ENCODE measurements around the gene TAS2R5.
A peak's percentile ranks its signal among the peaks of the same experiment; 100 is the strongest.
"Not testable (repeated sequence)": the region's sequence is repeated elsewhere in the genome, so short reads cannot be mapped to it uniquely, and the experiment has no call there.

TAS2R5 gene, protein sequence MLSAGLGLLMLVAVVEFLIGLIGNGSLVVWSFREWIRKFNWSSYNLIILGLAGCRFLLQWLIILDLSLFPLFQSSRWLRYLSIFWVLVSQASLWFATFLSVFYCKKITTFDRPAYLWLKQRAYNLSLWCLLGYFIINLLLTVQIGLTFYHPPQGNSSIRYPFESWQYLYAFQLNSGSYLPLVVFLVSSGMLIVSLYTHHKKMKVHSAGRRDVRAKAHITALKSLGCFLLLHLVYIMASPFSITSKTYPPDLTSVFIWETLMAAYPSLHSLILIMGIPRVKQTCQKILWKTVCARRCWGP

DNA sequence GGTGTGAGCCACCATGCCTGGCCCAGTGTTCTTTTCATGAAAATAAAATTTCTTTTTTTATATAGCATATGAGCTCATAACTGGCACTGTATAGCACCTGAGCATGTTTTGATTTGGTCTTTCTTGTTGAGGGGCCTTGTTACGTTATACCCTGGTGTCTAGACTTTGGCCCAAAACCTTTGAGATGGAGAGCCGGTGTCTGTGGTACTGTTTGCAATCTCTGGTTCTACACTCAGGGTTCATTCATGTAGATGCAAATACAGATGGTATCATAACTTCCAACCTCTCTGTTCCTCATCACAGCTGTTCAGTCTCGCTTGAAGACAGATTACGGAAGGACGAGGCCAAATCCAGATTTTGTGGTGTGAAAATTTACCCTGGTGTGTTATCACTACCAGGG is at the start of gene TAS2R5:
TSS of gene TAS2R5 (plus strand) at position 301 of the 400 bp plus-strand sequence. CDS start 145 bp downstream, outside the sequence.
- no peak for DNase-seq (ENCODE audit: low spot score)

DNA sequence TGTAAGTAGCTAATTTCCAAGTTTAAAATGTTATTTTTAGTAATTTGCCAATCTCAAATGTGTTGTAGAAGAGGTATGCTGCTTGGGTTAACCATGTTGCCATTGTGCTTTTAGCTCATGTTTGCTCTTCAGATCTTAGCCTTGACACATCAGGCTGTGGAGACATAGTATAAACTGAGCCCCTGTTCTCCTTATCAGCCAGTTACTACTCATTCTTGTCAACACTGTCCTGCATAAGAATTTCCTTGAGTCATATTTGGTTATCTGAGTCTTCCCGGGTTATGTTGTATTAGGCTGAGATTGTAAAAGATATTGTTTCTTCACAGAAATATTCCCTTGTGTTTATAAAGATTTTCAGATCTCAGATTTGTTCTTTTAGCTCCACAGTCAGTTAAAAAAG is 47.8 kb upstream of the TAS2R5 start:
- no peak for DNase-seq (ENCODE audit: low spot score)

DNA sequence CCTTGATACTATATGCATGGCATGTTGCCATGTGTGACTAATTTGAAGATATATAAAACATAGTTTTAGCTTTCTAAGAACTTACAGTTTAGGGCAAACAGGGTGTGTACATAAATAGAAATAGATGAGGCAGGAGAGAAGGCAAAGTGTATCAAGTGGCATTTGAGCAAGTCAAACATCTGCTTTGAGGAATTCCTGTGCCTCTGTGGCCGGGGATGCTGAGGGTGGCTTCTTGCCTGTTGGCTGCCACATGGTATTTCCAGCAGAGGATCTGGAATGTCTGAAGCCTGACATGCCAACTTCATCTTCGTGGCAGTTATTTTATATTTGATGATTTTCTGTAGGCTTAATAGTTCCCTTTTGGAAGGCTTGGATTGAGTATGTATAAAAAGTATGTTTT is 45.9 kb upstream of the TAS2R5 start:
- DNase-seq (ENCODE audit: low spot score) = no peak

DNA sequence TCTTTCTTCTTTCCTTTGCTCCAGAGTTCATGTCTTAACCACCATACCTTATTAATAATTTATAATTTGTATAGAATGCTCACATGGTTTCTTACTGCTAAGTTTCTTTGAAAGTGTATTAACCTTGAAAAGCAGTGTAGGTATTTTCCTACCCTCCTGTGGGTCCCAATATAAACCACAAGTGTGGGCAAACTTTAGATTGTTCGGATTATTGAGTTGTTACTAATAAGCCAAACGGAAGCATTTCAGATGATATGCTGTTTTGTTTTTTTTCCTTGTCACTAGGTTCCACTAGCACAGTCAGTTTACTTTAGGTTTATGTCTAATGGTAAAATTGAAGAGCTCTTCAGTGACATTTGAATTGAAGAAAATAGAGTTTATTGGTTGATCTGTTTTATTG is 41.6 kb upstream of the TAS2R5 start:
- no peak for DNase-seq (ENCODE audit: low spot score)

DNA sequence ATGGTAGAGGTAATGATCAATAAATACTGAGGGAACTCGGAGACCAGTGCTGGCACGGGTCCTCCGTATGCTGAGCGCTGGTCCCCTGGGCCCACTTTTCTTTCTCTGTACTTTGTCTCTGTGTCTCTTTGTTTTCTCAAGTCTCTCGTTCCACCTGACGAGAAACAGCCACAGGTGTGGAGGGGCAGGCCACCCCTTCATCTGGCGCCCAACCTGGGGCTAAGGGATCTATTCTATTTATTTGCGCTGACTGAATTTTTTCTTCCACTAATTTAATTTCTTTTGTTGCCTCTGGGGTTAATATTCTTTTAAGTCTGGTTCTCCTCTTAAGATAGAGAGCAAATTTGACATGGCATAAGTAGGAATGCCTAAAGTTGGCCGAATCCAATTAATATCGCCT is 38.1 kb upstream of the TAS2R5 start:
- DNase-seq (ENCODE audit: low spot score) = not testable (repeated sequence)

DNA sequence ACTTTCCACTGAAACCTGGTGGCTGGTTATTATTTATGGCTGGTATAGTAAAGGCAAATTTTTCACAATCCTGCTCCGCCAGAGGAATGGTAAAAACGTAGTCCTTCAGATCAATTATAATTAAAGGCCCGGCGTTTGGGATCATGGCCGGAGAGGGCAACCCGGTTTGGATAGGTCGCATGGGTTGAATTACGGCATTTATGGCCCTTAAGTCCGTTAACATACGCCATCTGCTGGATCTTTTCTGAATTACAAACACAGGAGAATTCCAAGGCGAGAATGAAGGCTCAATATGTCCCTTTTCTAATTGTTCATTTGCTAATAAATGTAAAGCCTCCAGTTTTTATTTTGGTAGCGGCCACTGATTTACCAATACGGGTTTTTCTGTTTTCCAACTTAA is 37.4 kb upstream of the TAS2R5 start:
- DNase-seq (ENCODE audit: low spot score) = no peak

DNA sequence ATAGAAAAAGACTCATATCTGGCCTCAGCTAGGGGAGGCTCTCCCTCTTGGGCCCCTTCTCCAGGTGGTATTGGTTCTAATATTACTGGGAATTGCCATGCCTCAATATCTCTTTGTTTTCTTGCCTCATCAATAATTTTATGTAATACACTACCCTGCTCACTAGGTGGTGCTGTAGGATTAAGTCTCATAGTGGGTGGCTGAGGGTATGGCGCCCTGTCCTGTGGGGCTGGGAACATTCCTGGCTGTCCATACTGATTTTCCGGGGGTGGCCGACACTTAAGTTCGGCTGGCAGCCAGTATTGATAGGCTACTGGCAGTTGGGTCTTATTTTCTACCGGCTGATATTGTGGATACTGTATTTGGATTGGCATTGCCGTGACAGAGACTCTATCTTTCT is 35.1 kb upstream of the TAS2R5 start:
- peak; percentile 26 for DNase-seq (ENCODE audit: low spot score)

DNA sequence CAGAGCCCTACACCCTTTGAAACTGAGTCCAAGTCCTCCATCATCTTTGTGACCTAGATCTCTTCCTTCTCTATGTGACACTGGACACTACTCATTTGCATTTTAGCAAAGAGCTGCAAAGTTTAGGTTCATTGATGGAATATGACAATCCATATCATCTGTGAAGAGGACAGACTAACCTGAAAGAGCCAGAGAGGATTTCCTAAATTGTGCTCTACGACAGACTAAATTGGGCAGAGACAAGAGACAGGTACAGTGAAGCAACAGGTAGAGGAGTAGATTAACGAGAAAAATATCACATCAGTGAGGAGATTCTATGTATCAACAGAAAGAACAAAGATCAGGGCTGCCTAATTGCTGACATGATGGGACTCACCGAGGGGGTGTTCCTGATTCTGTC is 26.2 kb upstream of the TAS2R5 start, which contains the start of gene TAS2R3:
TSS of gene TAS2R3 (plus strand) at position 301 of the 400 bp plus-strand sequence. CDS start at position 363, 62 bp downstream.
- no peak for DNase-seq (ENCODE audit: low spot score)

DNA sequence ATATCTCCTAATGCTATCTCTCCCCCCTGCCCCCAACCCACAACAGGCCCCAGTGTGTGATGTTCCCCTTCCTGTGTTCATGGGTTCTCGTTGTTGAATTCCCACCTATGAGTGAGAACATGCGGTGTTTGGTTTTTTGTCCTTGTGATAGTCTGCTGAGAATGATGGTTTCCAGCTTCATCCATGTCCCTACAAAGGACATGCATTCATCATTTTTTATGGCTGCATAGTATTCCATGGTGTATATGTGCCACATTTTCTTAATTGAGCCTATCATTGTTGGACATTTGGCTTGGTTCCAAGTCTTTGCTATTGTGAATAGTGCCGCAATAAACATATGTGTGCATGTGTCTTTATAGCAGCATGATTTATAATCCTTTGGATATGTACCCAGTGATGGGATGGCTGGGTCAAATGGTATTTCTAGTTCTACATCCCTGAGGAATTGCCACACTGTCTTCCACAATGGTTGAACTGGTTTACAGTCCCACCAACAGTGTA is 19.9 kb upstream of the TAS2R5 start:
- not testable (repeated sequence) for DNase-seq (ENCODE audit: low spot score)

DNA sequence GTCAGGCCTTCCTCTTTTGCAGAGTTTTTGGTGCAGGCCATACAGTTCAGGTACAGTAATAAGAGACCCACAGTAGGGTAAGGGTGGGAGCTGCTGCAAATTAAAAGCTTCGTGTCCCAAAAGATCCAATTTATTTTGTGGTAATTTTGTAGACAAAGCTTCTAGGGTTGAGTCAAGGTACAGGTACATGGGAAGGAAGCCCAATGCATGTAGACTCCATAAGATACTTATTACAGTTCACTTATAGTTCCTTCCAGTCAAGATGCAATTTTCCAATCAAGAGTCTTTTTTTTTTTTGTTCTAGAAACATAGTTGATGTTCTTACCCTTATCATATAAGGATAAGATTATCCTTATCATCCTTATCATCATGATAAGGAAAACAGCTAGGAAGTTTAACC is 13.6 kb upstream of the TAS2R5 start, which contains the start of gene TAS2R4:
TSS of gene TAS2R4 (plus strand) at position 301 of the 400 bp plus-strand sequence. CDS start 1,815 bp downstream, outside the sequence.
- DNase-seq (ENCODE audit: low spot score) = no peak

DNA sequence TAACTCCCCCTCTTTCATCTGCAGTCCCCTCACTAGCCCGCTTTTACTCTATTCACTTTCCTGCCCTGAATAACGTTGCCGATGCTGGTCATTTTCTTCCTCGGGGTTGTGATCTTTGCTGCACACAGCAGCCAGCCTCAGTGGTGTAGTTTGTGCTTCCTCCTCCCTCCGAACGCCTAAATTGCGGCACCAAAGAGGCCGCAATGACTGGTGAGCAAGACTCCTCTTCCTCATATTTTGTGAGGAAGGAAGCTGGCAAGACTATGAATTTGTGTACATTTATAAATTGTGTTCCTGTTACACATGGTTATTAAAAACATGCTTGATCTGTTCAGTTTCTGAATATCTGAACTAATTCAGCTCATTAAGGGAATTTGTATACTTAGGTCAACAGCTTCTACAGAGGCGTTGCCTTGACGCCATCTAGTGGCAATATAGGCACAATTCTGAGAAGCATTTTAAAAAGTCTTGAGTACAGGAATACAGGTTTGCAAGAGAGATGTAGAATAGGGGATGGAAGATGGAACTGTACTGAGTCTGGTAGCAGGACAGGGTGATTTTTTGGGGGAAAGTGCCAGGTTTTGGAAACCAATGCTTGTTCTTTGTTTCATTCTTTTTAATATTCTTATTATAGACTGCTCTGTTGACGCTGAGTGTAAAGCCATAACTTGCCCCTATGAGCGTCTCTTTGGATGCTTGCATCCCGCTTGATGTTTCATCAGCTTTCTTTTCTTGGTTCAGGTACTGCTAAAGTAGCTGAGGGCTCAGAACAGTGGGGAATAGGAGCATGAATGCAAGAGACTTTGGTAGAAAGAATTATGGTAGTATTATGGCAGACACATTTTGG is 4.1 kb upstream of the TAS2R5 start:
- DNase-seq (ENCODE audit: low spot score) = peak; percentile 58

DNA sequence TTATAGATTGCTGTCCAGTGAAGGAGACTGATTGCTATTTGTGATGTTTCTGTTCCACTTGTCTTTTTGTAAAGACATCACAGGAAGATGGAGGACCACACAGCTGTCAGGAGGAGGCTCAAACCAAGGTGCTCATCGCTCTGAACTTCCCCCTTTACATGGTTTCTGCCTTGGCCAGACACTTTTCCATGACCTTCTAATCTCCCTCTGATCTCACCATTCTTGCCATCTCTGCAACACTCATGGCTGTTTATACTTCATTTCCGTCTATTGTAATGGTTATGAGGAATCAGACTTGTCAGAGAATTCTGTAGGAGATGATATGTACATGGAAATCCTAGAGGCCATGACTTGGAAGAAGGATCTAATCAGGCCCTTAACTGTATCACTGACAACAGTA is 1.7 kb upstream of the TAS2R5 start:
- DNase-seq (ENCODE audit: low spot score) = peak; percentile 86

DNA sequence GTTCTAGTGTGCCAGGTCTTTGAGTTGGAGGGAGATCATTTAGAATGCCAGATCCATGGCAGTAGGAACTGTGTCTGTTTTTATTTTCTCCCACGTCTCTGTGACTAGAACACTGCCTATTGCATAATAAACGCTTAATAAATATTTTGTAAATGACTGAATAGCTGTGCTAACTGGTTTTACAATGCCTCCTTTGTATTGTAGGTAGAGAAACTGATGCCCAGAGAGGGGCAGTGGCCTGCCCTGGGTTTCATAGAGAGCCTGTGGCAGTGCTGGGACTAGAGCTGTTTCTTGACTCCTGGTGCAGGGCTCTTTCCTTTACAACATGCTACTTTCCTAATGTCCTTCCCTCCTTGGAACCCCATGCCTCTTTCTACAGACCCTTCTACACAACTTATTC is 2.5 kb downstream of the TAS2R5 start:
- no peak for DNase-seq (ENCODE audit: low spot score)

DNA sequence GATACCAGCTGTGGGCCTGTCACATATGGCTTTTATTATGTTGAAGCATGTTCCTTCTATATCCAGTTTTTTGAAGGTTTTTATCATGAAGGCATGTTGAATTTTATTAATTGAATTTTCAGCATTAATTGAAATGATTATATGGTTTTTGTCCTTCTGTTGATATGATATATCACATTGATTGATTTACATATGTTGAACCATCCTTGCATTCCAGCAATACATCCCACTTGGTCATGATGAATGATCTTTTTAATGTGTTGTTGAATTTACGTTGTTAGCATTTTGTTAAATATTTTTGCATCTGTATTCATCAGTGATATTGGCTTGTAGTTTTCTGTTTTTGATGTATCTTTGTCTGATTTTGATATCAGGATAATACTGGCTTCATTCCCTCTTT is 30.1 kb downstream of the TAS2R5 start:
- DNase-seq (ENCODE audit: low spot score) = no peak

DNA sequence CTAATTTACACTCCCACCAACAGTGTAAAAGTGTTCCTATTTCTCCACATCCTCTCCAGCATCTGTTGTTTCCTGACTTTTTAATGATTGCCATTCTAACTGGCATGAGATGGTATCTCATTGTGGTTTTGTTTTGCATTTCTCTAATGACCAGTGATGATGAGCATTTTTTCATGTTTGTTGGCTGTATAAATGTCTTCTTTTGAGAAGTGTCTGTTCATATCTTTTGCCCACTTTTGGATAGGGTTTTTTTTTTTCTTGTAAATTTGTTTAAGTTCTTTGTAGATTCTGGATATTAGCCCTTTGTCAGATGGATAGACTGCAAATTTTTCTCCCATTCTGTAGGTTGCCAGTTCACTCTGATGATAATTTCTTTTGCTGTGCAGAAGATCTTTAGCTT is 32.4 kb downstream of the TAS2R5 start:
- DNase-seq (ENCODE audit: low spot score) = not testable (repeated sequence)

DNA sequence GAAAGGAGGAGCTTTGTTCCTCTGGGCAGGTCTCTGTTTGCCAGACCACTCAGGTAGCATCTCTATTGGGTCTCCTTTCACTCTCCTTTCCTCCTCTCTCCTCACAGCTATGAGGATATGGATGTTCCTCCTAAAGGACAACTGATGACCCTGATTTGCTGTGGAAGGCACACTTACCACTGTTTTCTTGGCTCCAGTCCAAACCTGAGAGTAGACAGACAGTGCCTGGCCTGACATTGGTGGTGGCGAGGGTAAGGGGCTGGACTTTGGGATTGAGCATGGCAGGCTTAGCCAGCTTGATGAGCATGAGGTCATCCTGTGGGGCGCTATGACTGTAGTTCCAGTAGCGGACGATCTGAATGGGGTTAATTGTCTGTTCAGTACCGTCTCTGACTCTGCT is 47.7 kb downstream of the TAS2R5 start:
- DNase-seq (ENCODE audit: low spot score) = no peak

DNA sequence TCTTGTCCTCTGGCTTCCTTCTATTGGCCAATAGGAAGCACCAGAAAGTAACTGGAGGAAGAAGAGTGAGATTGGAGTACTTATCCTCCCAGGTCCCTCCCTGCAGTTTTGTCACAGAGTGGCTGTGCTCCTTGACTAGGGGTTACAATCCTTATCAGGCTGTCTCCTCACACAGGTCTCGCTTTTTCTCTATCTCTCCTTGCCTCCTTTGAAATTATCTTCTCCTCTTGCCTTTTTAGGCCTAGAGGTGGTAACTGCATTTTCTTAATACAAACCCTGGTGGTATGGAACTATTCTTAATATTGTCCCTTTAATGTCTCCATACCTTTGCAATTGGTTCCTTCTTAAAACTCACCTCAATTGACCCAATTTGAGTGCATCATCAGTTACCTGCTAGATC is 48.6 kb downstream of the TAS2R5 start:
- no peak for DNase-seq (ENCODE audit: low spot score)

DNA sequence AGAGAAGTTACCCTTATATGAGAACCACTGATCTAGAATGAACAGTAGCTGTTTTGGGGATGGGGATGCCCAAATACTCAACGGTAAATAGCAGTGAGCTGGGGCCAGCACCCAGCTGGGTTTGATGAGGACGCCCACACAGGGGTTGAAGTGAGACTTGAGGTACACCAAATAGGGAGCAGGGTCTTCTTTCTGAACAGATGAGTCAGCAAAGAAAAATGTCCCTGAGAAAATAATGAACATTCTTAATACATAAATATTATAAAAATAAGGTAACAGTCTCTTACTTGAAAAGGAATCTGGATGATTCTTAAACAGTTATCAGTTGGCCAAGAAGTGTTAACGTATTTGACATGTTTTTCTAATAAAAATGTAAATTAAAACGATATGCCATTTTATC is 49.2 kb downstream of the TAS2R5 start:
- no peak for DNase-seq (ENCODE audit: low spot score)

DNA sequence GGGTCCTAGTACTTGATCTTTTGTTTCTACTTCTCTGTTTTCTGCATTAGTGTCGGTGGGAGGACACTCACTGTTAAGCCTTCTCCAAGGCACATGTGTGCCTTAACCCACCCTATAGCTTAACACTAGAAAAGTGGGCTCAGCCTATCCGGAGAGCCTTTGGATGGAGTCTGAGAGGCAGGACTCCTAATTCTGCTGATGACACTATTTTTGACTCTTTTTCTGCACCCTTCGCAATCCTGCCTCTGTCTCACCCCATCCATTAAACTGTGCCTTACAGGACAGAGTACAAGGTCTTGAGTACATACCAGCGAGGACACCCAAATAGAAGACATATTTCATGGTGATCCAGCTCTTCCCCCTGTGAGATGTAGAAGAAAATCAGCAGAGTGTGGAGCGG is 50.7 kb downstream of the TAS2R5 start:
- DNase-seq (ENCODE audit: low spot score) = no peak

Data from kidney capillary endothelial cell (primary cell).